MM.1S (cell line): ENCODE results near the gene KLC3.
"Not testable (repeated sequence)": the region's sequence is repeated elsewhere in the genome, so short reads cannot be mapped to it uniquely, and the experiment has no call there.

Source experiments
- CTCF ChIP-seq: fragments of 300-600 bp; sonication (generic); IDR thresholded peaks from 2 replicates; pipeline ENCODE4 v1.5.1; 2016; ENCODE audit warnings: antibody characterized with exemption, low read length, mixed read lengths
- EZH2 ChIP-seq: fragments of 300-600 bp; sonication (generic); optimal IDR thresholded peaks from 2 replicates; pipeline ENCODE3; 2017; ENCODE audit warnings: low read depth, mild to moderate bottlenecking, antibody characterized with exemption, low read length, mixed read lengths

GRCh38 chr19:45334881-45335280 is 5.7 kb upstream of the KLC3 start:
- TF ChIP-seq EZH2, CTCF: not testable (repeated sequence)
